NOMO-1 treated with DMSO at 0.1 percent for 48 hours (cell line): ENCODE results near the gene LHX8.
"Not testable (repeated sequence)": the region's sequence is repeated elsewhere in the genome, so short reads cannot be mapped to it uniquely, and the experiment has no call there.

Experiments used
- DNase-seq: peaks from one replicate; lab custom pipeline; 2025; ENCODE audit not compliant: unreplicated experiment; lab: John Stamatoyannopoulos, UW

Gene LHX8

DNA sequence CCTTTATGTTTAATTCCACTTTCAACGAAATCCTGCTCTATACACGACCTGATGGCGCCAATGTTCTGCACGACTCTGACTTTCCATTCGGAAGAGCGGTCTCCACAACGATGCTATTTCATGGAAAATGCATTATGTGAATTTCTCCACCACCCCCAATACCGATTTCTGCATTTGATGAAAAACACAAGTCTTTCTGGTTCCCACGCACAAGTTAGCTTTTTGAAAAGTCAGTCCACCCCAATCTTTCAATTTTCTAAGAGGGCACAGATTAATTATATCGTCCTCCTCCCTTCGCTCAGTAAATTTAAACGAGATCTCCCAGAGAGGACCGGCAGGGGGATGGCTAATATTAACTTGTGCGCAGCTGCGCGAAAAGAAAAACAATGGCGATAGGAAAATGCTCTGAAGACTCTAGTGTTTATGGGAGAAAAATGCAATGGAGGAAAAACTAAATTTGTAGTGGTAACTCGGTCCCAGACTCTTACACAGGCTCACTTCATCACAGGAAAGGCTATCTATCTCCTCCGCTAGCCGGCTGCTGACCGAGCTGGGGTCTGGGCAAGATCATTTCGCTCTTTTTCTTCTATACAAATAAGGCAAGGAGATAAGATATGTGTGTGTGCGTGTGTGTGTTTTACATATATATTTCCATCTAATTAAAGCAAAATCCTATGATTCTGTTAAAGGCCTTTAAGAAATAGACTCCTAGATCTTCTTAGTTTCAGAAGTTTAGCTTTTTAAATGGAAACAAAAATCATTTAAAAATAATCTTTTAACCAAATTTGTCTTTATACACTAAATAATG, 1.2 kb upstream of the LHX8 start:
- no peak for DNase-seq

DNA sequence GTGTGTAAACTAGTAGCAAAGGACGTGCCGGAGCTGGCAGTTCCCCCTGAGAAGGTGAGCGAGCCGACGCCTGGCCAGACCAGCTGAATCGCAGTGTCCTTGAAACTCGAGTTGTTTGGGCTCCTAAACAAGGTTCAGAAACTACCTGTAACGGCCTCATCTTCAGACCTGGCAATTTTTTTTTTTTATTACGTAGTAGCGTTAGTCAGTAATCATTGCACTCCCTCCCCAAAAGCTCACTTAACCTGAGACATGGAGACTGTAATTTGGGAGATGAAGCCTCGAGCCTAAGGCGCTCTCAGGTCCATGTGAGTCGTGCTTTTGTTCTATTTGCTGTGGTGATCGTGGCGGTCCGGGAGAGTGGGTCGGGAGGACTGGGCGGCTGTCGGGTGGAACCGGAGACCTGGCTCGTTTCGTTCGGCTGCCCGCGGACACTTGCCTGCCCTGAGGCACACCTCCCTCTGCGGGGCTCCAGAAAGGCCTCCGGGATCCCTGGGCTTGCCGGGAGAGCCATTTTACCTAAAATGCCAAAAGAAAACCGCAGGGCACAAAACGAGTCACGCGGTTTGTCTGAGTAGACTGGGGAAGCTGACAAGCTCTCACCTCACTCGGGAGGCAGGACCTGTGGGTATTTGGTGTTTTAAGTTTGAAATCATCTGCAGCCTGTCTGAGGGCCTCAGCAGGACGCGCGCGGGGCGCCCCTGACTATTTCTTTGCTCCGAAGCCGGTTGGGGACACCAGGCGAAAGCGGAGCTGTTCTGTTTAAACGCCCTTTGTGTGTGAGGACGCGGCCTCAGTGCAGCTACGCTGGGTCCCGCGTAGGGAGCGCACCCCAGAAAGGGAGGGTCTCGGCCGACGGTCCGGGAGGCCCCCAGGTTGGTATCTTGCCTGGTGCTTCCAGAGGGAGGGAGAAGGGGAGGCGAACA, 722 bp downstream of the LHX8 start:
- no peak for DNase-seq

DNA sequence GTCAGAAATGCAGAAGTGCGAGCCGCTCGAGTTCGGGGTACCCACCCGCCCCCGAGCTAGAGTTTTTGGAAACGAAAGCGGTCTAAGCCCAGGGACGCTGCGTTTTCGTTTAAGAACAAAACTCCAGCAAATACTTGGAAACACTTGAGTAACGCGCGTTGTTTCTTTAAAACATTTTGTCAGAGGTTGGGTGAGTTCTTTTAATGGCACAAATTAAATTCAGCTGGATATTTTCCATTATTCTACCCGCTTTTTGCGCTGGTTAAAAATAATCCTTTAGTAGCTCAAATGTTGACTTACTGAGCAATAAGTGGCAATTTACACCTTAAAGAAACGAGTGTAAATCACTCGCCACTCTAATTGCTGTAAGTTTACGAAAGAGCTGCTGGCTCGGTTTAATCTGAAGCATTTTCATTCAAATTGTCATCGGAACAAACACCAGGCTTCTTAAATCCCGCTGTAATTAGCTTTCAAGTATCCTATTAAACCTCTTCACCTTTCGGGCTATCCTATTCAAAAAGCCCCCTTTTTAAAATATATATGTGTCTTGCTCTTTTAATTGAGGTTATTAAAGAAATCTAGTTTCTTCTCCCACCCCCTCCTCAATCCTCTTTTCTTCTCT, 1.5 kb downstream of the LHX8 start:
- no peak for DNase-seq

DNA sequence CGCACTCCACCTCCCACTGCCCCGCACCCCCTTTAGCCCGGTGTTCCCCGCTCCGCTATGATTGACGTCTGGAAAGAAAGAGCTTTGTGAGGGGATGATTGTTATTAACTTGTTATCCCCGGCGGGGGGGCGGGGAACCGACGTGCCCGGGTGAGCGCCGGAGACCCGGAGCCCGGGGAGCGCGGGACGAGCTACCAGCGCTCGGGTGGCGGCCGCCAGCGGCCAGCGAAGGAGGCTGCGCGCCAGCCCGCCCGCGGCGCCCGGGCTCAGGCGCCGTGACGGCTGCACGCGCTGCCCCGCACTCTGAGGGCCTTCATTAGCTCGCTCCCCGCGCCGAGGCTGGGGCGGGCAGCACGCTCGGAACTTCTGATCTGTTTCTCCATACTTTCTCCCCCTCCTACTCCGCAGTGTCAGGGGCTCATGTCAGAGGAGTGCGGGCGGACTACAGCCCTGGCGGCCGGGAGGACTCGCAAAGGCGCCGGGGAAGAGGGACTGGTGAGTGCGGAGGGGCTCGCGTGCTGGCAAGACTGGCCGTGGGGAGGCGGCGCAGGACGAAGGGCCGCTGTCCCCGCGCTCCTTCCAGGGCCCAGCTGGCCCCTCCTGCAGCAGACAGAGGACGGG, 2.1 kb downstream of the LHX8 start:
- DNase-seq: no peak

DNA sequence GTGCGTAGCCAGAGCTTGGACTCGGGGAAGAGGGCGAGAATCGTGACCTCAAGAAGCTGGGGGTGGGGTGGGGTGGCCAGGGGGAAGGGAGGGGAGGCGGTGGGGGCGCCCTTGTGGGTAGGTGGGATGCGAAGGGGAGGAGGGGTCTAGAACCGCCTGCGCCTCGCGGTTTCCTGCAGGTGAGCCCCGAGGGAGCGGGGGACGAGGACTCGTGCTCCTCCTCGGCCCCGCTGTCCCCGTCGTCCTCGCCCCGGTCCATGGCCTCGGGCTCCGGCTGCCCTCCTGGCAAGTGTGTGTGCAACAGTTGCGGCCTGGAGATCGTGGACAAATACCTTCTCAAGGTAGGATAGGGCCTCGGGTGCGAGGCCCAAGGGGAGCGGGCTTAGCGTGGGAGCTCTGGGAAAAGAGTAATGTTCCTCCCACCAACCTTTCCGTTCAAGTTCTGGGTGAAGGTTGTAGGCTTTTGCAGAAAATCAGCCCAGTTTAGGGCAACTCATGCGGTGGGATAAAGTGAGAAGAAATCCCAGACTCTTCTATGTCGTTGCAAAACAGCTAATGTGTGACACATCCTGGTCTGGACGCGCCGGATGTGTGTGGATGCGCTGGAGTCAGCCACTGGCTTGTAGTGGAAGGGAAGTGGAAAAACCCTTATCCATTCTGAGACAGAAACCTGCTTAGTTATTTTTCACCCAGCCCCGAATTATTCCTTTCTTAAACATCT, 2.9 kb downstream of the LHX8 start:
- DNase-seq: no peak

DNA sequence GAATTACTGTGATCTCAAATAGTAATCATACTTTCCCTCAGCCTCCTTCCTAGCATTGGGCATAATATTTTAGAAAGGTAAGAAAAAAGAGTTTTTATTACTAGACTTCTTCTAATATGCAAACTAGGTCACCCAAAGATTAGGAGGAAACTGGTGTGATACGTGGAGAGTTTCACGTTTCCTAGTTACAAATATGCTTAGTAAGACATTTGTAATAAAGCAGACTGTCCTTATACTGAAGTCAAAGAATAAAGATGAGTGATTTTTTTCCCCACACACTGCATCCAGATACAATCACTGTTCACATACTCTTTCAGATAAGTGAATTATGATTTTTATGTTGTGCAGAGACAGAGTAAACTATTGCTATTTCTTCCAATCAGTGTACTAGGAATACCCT, 17.9 kb downstream of the LHX8 start:
- no peak for DNase-seq

DNA sequence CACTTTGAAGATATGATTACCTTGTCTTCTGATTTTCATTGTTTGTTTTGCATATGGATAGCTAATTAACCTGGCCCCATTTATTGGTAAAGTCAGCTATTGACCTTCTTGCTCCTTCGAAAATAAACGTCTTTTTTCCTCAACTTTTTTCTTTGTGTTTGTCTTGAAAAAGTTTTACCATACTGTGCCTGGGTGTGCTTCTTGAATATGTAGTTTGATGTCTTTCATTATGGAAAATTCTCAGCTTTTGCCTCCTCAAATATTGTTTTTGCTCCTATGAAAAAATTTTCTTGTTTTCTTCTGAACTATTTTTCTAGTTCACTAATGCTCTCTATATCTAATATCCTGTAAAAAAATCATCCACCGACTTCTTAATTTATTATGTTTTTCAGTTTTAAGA, 25.0 kb downstream of the LHX8 start:
- no peak for DNase-seq

DNA sequence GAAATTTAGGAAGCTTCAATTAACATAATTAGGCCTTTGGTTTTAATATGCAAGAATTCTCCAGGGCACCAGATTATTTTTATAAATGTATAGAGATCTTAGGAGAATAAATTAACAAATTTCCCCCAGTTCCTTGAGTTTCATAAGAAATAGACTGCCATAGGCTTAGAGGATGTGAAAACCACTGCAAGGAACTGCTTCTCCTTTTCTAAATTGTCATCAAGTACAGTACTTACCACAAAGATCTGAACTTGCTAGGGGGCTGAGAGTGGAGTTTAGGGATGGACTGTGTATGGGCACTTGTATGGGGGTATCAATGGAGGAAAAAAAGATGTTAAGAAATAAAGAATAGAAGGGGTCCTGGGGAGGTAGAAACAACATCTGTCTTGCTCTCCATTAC, 31.1 kb downstream of the LHX8 start:
- peak; percentile 53 for DNase-seq

DNA sequence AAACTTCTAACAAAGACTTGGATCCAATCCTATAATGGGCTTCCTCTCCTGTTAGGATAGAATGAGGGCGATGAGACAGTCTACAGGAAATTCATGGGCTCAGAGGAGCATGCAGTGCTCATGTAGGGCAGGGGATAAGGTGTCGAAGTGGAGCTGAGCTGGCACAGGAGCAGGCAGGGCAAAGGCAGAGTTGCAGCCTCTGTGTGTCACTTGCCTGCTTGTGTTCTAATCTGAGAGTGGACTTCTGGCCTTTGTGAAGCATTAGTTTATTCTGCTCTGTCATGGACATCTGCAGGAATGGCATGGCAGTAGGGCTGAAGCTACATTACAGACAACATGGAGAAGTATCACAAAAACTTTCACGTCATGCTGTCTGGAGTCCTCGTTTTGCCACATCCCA, 32.6 kb downstream of the LHX8 start:
- no peak for DNase-seq

DNA sequence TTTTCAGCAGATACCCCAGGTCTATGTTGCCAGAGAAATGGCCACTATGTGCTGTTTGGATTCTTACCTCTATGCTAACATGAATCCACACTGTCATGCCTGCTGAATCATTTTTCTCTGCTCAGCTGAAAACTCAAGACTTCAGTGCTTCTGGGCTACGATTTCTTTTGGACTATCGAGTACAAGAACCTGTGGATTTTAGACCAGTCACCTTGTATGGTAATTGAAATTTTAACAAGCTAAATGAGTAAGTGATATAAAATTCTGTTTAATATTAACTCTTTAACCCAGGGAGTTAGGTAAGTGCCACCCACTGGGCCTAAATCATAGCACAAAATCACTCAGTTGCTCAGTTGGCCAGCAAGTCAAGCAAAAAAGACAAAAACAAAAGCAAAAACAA, 35.8 kb downstream of the LHX8 start:
- no peak for DNase-seq

DNA sequence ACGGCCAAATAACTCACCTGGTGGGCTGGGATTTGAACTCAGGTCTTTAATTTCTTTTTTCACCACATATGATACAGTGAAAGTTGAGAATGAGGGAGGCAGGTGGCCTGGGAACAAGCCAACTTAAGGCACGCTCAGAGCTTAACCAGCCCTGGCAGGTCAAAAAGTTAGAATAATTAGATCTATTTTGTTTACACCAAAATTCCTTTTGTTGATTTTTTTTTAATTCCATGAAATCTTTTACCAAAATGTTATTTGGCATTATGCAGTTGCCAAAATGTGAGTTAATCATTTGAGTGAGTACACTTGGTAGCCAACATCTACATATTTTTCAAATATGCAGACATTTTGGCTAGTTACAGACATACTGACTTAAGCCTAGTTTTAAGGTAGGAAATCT, 36.8 kb downstream of the LHX8 start:
- no peak for DNase-seq

DNA sequence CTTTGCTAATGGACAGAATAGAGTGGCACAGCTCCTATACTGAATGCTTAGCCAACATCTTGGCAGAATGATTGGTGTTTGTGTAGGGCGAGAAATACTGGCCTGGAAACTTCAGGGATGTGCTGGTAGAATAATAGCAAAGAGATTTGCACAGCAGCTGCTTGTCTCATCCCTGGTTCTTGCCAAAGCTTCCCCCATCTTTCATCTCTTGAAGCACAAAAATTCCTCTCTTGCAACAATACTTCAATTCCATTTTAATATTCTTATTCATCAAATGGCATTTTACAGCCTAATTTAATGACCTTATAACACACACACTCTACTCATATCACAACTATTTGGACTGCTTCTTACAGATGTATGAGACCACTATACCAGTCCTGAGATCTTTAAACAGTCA, 37.7 kb downstream of the LHX8 start:
- DNase-seq: no peak

DNA sequence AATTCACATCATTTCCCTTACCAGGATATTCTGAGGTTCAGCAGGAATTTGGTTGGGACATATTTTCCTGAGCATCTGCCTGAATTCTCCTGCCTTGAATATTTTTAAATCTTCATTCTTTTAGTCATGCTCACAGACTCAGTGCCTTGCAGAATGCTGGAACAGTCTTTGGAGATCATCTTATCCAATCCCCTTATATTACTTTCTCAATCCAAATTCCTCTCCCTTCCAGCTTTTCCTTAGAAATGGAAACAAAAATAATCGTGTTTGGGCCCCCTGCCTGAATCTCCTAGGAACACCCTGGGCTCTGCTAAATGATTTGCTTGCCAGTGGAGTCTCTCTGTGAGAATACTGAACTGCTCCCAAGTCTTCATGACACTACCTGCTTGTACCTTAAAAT, 38.4 kb downstream of the LHX8 start:
- no peak for DNase-seq

DNA sequence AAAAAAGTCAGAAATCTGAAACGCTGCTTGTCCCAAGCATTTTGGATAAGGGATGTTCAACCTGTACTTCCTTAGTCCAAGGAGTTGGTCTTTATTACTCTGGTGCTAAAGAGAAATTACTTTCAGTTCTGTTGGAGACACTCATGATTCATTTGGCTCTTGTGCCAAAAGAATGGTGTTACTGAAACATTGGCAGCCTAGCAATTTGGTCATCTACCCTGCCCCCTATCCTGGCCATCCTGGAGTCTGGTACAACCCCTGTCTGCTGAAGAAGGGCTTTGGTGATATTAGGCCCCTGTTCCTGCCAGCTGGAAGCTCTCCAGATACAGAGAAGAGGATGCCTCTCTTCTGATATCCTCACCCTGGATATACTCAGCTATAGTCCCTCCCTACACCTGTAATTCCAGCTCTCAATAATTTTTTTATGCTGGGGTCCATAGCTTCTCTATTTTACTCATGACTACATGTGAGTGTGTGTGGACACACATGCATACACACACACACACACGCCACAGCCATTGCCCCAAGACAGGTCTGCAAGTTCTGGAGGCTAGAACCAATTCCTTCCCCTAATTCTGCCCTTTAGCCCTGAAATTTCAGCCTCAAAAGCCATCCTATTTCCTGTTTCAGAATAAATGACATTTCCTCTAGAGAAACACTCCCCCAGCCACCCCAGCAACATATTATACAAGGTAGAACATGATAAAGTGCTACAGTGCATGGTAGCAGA, 40.0 kb downstream of the LHX8 start:
- no peak for DNase-seq

DNA sequence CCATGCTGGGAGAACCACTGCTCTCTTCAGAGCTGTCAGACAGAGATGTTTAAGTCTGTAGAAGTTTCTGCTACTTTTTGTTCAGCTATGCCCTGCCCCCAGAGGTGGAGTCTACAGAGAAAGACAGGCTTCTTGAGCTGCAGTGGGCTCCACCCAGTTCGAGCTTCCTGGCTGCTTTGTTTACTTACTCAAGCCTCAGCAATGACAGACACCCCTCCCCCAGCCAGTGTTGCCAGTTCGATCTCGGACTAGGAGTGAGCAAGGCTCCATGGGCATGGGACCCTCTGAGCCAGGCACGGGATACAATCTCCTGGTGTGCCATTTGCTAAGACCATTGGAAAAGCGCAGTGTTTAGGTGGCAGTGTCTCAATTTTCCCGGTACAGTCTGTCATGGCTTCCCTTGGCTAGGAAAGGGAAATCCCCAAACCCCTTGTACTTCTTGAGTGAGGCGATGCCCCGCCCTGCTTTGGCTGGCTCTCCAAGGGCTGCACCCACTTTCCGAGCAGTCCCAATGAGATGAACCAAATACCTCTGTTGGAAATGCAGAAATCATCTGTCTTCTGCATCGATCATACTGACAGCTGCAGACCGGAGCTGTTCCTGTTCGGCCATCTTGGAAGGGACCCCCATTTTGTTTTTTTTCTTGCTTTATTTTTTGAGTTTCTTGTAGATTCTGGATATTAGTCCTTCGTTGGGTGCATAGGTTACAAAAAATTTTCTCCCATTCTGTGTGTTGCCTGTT, 47.2 kb downstream of the LHX8 start:
- not testable (repeated sequence) for DNase-seq

DNA sequence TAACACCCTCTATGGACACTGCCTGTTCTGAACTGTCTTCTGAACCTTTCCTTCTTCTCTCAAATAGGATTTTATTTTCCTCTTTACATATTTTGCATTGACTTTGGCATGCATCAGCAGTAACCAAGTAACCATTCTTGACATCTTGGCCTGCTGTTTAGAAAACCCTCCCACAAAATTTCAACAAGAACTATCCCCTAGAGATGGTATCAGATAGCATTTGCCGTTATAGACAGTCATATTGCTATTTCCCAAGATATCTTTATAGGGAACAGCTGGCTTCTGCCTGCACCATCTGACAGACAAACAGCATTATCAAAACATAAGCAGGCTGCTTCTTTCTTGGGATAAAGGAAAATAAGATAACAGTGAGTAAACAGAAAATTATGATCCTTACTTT, 54.7 kb downstream of the LHX8 start:
- no peak for DNase-seq

DNA sequence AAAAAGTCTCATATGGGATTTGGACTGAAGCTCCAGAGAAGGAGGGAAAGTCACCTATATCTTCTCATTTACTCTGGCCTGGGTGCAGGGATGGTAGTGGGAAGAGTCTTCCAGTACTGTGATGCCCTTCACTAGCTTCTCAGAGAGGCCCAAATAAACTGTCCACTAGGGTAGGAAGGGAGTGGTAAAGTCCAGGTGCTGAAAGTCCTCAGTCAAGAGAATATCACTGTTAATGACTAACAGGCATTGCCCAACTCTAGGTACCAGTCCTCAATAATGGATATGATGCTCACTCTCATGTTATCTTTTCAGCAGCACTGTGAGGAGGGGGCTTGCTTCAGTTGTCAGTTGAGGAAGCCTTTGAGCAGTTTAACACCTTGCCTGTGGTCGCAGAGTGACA, 64.0 kb downstream of the LHX8 start:
- no peak for DNase-seq

DNA sequence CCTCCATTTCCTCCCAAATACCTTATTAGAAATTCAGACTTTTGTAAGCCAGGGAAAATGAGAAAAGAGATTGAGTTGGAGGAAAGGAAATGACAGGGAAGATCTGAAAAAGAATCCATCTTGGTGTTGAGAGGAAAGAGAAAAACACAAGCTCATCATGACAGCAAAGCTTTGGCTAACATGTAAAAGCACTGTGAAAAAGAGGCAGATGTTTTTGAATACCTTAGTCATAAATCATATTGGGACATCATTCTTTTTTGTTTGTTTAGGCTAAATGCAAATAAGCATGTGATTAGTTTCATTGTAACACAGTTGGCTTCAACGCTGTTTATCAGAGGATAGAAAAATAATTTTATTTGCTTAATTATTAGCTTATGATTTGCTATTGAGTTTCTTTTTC, 64.6 kb downstream of the LHX8 start:
- no peak for DNase-seq

DNA sequence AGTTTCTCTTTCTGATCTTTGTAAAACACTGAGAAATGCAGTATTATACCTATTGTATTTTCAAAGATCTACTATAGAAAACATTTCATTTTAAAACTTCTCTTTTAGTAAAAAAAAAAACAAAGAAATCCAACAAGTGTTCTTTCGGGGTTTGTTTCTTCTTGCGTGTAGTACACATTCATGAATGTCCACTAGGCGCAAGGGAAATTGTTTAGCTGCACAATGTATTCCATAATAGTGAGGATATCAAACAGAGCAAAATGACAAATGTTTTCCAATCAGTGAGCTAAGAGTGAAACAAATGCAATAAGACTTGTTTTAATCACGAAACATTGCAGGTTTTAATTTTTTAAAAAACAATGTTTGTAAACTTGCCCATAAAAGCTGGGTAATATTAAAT, 68.6 kb downstream of the LHX8 start:
- DNase-seq: no peak
